Bone marrow (tissue), 2 donors: ENCODE measurements around the gene LRIG3.
"Not testable (repeated sequence)": the region's sequence is repeated elsewhere in the genome, so short reads cannot be mapped to it uniquely, and the experiment has no call there.

ENCODE experiments used
- DNase-seq, 2 donors: peaks; one replicate each; lab custom pipeline; 2025; lab: John Stamatoyannopoulos, UW

Gene LRIG3

GRCh38 chr12:58920102-58920960 lies at the start of gene LRIG3:
Gene LRIG3 (minus strand): TSS chr12:58920504. CDS start chr12:58920235, 269 bp downstream.
- DNase-seq = no peak

- DNase-seq = no peak
These were observed 48.9 kb upstream of the LRIG3 start for GRCh38 chr12:58969237-58969636.

- DNase-seq = no peak
These were observed 47.3 kb upstream of the LRIG3 start for GRCh38 chr12:58967561-58967960.

GRCh38 chr12:58966939-58967338 lies 46.6 kb upstream of the LRIG3 start:
- no peak for DNase-seq

GRCh38 chr12:58965568-58965967 lies 45.3 kb upstream of the LRIG3 start:
- no peak for DNase-seq

GRCh38 chr12:58963844-58964243 lies 43.5 kb upstream of the LRIG3 start:
- no peak for DNase-seq

GRCh38 chr12:58961906-58962305 lies 41.6 kb upstream of the LRIG3 start:
- no peak for DNase-seq

GRCh38 chr12:58961166-58961565 lies 40.9 kb upstream of the LRIG3 start:
- DNase-seq = no peak

DNA sequence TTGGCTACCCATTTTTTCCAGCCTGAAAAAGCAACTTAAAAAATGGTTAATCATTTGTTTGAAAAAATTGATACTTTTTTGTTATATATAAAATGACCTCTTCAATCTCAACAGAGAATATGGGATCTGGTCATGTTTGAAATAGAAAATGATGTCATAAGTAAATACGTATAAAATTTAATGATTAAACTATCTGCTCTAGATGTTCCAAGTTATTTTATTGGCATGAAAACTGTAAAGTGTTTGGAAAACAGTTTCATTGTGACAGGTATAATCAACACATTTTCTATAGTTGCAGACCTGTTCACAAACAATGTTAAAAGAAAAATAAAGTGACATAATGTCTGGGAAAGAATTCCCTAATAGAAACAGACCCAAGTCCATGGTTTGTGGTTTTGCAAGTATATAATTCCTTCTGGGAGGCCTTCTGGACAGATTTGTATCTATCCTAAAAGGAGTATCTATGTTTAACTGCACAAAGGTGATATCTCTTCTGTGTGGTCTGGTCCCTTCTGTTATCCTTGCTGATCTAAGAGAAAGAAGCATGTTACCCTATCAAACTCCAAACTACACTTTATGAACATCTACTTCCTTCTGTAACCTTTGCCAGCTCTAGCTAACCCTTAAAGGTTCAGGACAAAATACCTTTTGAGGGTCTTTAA lies 39.5 kb upstream of the LRIG3 start:
- DNase-seq = no peak

DNA sequence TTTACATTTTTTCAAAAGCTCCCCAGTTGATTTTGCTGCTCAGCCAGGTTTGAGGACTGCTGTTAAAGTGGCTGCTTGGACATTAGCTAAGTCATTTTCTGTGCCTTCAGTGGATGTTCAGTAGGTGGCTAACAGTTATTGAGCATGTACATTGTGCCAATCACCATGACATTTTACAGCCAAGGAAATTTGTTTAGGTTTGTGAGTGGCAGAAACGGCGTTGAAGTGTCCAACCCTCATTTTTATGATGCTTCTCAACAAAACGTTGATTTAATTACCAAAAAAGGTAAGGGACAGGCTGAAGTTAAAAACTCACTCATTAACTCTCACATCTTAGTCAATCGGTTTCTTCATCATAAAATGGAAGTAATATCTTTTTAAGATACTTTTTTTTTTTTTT lies 37.0 kb upstream of the LRIG3 start:
- no peak for DNase-seq

GRCh38 chr12:58955849-58956248 lies 35.5 kb upstream of the LRIG3 start:
- no peak for DNase-seq

DNA sequence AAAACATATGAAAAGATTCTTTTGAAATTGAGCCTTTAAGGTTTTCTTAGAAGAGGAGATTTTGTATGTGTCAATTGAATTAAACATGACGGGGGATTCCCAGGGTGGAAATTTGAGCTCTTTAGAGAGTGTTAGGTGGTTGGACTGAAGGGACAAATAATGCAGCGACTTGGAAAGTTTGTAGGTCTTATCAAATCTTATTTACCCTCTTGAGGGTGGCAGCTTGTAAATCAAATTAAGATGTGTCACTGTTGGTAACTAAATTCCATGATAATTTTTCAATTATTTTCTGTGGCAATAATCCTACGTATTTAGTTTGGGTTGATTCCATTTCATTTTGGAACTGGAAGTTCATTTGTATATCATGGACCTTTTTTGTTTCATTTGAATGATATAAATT lies 33.7 kb upstream of the LRIG3 start:
- no peak for DNase-seq

DNA sequence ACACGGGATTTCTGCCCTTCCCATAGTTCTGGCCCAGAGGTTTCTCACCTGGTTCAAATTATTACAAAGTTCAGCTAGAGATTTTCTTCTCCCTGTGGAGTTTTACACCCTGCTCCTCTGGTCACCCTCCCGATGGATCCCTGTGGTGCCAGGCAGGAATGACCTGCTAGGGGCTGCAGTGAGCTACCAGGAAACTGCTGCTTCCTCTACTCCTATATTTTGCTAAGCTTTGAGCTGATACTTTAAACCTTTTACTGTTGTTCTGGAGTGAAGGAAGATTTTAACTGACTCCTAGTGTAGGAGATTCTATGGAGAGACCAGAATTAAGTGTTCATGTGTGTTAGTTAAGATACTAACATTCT lies 30.4 kb upstream of the LRIG3 start:
- DNase-seq = no peak

DNA sequence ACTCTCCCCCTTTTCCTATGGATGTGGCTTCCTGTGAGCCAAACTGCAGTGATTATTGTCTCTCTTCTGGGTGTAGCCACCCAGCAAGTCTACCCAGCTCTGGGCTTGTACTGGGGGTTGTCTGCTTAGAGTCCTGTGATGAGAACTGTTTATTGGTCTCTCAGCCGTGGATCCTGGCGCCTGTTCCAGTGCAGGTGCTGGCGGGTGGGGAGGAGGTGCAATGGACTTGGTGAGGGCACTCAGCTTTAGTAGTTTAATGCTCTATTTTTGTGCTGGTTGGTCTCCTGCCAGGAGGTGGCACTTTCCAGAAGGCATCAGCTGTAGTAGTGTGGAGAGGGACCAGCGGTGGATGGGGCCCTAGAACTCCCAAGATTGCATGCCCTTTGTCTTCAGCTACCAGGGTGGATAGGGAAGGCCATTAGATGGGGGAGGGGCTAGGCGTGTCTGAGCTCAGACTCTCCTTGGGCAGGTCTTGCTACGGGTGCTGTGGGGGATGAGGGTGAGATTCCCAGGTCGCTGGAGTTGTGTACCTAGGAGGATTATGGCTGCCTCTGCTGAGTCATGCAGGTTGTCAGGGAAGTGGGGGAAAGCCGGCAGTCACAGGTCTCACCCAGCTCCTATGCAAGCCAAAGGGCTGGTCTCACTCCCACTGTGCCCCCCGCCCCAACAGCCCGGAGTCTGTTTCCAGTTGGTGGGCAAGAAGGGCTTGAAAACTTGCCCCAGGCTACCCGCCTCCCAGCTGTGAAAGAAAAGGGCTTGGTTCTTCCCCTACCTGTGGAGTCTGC lies 29.8 kb upstream of the LRIG3 start:
- not testable (repeated sequence) for DNase-seq

DNA sequence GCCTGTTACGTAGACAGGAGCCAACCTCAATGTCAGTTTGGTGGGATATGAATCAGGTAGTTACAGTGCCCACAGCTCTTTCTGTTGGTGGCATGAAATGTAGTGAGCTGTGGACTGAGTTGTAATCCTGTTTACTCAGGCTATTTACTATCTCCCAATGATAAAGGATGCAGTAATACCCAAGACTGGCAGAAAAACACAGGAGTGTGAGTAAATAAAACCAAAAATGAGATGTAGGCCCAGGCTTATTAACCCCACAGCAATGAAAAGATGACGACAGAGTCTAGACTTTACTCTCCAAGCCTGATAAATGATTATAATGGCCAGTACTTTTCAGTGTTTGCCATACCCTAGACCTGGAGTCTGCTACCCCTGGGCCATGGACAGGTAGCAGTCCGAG lies 22.8 kb upstream of the LRIG3 start:
- DNase-seq = no peak

GRCh38 chr12:58942345-58942744 lies 22.0 kb upstream of the LRIG3 start:
- DNase-seq = no peak

- DNase-seq = no peak
These were observed 19.2 kb upstream of the LRIG3 start for GRCh38 chr12:58939399-58940100.

DNA sequence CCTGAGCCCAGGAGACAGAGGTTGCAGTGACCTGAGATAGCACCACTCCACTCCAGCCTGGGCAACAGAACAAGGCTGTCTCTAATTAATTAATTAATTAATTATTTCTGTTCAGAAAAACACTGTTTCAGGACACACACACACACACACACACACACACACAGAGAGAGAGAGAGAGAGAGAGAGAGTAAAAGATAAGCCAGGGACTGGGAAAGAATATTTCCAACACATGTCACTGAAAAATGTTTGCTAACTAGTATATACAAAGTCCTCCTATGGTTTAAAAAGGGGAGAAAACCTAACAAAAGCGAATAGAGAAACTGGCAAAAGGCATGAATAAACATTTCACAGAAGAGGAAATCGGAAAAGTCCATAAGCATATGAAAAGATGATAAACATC lies 18.1 kb upstream of the LRIG3 start:
- no peak for DNase-seq

DNA sequence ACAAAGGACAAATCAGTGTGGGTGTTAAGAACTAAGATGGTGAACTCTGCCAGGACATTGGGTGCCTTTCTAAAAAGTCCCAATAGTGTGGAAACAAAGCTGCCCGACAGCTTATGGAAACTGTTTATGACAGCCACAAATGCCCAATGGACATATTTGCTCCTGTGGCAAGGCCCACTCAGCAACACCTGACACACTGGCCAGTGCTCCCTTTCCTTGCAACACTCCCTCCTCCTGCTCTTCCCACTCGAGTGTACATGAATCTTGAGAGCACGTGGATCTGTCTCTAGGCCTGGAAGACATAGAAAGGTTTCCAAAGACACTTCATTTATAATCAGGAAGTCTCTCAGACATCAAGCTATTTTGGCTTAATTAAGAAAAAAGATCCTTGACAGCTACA lies 14.2 kb upstream of the LRIG3 start:
- no peak for DNase-seq

GRCh38 chr12:58932806-58933681 lies 12.7 kb upstream of the LRIG3 start:
- DNase-seq = no peak

DNA sequence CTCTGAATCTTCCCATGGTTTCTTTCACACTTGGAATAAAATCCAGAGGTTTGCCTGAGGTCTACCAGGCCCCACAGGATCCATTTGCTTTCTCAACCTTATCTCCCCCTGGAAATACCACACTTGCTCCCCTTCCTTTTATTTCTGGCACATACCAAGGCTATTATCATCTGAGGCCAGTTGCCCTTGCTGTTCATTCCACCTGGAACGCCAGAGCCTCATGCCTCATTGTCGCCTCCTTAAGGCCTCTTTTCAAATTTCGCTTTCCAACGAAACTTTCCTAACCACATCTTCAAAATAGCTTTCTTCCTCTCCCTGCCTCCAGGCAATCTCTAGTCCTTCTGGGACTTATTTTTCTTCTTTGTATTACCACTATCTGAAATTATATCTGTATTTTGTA lies 11.2 kb upstream of the LRIG3 start:
- no peak for DNase-seq
